ENCODE measurements around the gene TRIM52.

Gene TRIM52

GRCh38 chr5:181221792-181222629, 38.9 kb downstream of the TRIM52 start (continued):
- TF ChIP-seq, protein P1, sequence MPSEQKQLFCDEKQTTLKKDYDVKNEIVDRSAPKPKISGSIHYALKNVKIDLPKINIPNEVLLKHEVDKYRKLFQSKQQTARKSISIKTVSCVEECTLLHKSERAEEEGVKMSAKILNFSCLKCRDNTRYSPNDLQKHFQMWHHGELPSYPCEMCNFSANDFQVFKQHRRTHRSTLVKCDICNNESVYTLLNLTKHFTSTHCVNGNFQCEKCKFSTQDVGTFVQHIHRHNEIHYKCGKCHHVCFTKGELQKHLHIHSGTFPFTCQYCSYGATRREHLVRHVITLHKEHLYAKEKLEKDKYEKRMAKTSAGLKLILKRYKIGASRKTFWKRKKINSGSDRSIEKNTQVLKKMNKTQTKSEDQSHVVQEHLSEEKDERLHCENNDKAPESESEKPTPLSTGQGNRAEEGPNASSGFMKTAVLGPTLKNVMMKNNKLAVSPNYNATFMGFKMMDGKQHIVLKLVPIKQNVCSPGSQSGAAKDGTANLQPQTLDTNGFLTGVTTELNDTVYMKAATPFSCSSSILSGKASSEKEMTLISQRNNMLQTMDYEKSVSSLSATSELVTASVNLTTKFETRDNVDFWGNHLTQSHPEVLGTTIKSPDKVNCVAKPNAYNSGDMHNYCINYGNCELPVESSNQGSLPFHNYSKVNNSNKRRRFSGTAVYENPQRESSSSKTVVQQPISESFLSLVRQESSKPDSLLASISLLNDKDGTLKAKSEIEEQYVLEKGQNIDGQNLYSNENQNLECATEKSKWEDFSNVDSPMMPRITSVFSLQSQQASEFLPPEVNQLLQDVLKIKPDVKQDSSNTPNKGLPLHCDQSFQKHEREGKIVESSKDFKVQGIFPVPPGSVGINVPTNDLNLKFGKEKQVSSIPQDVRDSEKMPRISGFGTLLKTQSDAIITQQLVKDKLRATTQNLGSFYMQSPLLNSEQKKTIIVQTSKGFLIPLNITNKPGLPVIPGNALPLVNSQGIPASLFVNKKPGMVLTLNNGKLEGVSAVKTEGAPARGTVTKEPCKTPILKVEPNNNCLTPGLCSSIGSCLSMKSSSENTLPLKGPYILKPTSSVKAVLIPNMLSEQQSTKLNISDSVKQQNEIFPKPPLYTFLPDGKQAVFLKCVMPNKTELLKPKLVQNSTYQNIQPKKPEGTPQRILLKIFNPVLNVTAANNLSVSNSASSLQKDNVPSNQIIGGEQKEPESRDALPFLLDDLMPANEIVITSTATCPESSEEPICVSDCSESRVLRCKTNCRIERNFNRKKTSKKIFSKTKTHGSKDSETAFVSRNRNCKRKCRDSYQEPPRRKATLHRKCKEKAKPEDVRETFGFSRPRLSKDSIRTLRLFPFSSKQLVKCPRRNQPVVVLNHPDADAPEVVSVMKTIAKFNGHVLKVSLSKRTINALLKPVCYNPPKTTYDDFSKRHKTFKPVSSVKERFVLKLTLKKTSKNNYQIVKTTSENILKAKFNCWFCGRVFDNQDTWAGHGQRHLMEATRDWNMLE (tag by site-specific recombination; conservative IDR thresholded peaks at IDR 0.05; ENCODE audit: low read depth), result 0 out of 2 replicates have a peak, but pooled peaks have one; percentile 16
- no peak for TF ChIP-seq ZNF707 (tag by site-specific recombination; IDR thresholded peaks at IDR 0.05)
- TF ChIP-seq, protein P2, sequence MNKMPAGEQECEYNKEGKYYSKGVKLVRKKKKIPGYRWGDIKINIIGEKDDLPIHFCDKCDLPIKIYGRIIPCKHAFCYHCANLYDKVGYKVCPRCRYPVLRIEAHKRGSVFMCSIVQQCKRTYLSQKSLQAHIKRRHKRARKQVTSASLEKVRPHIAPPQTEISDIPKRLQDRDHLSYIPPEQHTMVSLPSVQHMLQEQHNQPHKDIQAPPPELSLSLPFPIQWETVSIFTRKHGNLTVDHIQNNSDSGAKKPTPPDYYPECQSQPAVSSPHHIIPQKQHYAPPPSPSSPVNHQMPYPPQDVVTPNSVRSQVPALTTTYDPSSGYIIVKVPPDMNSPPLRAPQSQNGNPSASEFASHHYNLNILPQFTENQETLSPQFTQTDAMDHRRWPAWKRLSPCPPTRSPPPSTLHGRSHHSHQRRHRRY (tag by site-specific recombination; IDR thresholded peaks at IDR 0.05), result no peak
- no peak for TF ChIP-seq ZNF837 (tag by site-specific recombination; IDR thresholded peaks at IDR 0.05)
- peak; percentile 39; the same call in 1 of the 2 replicates for TF ChIP-seq KLF7 (tag by site-specific recombination; IDR thresholded peaks at IDR 0.05; ENCODE audit: borderline replicate concordance)
- TF ChIP-seq, protein P3, sequence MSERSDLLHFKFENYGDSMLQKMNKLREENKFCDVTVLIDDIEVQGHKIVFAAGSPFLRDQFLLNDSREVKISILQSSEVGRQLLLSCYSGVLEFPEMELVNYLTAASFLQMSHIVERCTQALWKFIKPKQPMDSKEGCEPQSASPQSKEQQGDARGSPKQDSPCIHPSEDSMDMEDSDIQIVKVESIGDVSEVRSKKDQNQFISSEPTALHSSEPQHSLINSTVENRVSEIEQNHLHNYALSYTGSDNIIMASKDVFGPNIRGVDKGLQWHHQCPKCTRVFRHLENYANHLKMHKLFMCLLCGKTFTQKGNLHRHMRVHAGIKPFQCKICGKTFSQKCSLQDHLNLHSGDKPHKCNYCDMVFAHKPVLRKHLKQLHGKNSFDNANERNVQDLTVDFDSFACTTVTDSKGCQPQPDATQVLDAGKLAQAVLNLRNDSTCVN (tag by site-specific recombination; optimal IDR thresholded peaks at IDR 0.05), result peak; percentile 46
- peak; percentile 33; the same call in 1 of the 2 replicates for TF ChIP-seq ZNF664 (tag by site-specific recombination; IDR thresholded peaks at IDR 0.05)
- TF ChIP-seq ZNF302 (tag by site-specific recombination; IDR thresholded peaks at IDR 0.05; ENCODE audit: low read depth), result no peak
- peak; percentile 77 for TF ChIP-seq KLF10 (tag by site-specific recombination; IDR thresholded peaks at IDR 0.05)
- TF ChIP-seq ZBTB10 (tag by site-specific recombination; IDR thresholded peaks at IDR 0.05), result 0 out of 2 replicates have a peak, but pooled peaks have one; percentile 41
- peak; percentile 95 for TF ChIP-seq ZNF366 (tag by site-specific recombination; conservative IDR thresholded peaks at IDR 0.05)
- TF ChIP-seq AEBP2 (tag by site-specific recombination; IDR thresholded peaks at IDR 0.05; ENCODE audit: borderline replicate concordance), result no peak
- no peak for TF ChIP-seq ZNF433 (tag by site-specific recombination; IDR thresholded peaks at IDR 0.05; ENCODE audit: low read depth)
- TF ChIP-seq, protein P4, sequence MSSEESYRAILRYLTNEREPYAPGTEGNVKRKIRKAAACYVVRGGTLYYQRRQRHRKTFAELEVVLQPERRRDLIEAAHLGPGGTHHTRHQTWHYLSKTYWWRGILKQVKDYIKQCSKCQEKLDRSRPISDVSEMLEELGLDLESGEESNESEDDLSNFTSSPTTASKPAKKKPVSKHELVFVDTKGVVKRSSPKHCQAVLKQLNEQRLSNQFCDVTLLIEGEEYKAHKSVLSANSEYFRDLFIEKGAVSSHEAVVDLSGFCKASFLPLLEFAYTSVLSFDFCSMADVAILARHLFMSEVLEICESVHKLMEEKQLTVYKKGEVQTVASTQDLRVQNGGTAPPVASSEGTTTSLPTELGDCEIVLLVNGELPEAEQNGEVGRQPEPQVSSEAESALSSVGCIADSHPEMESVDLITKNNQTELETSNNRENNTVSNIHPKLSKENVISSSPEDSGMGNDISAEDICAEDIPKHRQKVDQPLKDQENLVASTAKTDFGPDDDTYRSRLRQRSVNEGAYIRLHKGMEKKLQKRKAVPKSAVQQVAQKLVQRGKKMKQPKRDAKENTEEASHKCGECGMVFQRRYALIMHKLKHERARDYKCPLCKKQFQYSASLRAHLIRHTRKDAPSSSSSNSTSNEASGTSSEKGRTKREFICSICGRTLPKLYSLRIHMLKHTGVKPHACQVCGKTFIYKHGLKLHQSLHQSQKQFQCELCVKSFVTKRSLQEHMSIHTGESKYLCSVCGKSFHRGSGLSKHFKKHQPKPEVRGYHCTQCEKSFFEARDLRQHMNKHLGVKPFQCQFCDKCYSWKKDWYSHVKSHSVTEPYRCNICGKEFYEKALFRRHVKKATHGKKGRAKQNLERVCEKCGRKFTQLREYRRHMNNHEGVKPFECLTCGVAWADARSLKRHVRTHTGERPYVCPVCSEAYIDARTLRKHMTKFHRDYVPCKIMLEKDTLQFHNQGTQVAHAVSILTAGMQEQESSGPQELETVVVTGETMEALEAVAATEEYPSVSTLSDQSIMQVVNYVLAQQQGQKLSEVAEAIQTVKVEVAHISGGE (tag by site-specific recombination; conservative IDR thresholded peaks at IDR 0.05; ENCODE audit: low read depth), result peak; percentile 89
- peak; percentile 39 for TF ChIP-seq SP3 (tag by site-specific recombination; IDR thresholded peaks at IDR 0.05)
- TF ChIP-seq ZNF639 (tag by site-specific recombination; IDR thresholded peaks at IDR 0.05), result peak; percentile 87
- no peak for TF ChIP-seq ZNF571 (tag by site-specific recombination; IDR thresholded peaks at IDR 0.05)
- no peak for TF ChIP-seq ZNF426 (tag by site-specific recombination; IDR thresholded peaks at IDR 0.05)
- TF ChIP-seq ZNF768 (tag by site-specific recombination; IDR thresholded peaks at IDR 0.05), result 0 out of 2 replicates have a peak, but pooled peaks have one; percentile 3
- no peak for TF ChIP-seq REPIN1 (tag by site-specific recombination; IDR thresholded peaks at IDR 0.05; ENCODE audit: low read depth)
